Right forelimb (tissue), 1 donor: ENCODE results near the gene JAML.
A peak's percentile ranks its signal among the peaks of the same experiment; 100 is the strongest.

Experiments used
- DNase-seq: peaks from one replicate; pipeline ENCODE4 v3.0.0-alpha.2; 2018

Gene JAML

DNA sequence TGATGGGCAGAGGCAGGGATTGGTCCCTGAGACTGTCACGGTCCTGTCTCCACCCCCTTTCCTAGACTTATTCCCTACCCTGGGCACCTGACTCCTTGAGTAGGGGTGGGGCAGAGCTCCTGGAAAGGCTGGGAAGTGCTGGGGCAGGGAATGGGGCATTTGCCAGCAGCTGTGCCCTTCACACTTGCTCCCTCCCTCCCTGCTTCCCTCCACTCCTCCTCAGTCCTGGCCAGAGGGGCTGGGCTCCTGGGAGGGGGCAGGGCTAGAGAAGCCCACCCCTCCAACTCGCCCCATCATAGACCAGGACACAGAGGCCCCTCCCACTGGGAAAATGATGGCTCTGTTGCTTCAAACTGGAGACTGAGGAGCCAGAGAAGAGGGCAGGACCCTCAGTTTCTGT, 59.9 kb downstream of the JAML start:
- no peak for DNase-seq

DNA sequence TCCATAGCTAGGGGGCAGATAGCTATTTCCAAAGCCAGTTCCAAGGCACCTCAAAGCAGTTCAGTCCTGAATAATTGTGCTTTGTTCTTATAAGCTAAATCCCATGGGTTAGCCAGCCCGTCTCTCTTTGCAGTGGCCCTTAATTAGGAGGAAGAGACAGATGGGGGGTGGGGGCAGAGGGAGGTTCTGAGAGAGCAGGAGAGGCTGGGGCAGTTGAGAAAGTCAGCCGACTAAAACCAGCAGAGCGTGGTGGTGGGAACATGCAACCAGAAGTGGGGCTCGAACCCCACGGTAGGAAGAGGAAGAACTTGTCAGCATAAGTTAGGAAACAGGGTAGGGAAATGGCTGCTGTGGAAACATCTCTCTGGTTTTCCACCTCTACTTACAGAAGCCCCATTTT, 61.3 kb downstream of the JAML start:
- DNase-seq: no peak

DNA sequence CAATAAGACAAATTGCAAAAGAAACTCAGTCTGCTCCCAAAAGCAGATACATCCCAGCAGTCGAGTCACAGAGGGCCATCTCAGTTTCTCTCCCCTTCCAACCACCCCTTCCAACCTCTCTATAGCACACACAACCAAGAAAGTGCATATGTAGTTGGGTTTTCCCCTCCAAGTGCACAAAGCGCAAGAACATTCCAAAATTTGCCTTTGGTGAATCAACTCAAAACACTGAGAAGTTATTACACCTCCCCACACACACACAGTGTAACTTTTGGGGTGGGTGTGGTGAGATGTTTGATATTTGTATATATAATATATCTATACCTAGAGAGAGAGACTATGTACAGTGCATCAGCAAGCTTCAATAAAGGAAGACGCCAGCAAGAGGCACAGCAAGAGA, 62.0 kb downstream of the JAML start:
- DNase-seq: no peak

DNA sequence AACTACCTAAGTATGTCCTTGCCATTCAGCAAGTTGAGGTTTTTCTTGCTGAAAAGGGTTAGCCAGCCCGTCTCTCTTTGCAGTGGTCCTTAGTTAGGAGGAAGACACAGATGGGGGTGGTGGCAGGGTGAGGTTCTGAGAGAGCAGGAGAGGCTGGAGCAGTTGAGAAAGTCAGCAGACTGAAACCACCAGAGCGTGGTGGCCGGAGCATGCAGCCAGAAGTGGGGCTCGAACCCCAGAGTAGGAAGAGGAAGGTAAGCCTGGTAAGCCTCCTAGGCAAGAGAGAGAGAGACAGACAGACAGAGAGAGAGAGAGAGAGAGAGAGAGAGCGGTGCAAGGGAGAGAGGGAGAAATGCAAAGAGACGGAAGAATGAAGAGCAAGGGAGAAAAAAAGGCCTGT, 63.0 kb downstream of the JAML start:
- no peak for DNase-seq

DNA sequence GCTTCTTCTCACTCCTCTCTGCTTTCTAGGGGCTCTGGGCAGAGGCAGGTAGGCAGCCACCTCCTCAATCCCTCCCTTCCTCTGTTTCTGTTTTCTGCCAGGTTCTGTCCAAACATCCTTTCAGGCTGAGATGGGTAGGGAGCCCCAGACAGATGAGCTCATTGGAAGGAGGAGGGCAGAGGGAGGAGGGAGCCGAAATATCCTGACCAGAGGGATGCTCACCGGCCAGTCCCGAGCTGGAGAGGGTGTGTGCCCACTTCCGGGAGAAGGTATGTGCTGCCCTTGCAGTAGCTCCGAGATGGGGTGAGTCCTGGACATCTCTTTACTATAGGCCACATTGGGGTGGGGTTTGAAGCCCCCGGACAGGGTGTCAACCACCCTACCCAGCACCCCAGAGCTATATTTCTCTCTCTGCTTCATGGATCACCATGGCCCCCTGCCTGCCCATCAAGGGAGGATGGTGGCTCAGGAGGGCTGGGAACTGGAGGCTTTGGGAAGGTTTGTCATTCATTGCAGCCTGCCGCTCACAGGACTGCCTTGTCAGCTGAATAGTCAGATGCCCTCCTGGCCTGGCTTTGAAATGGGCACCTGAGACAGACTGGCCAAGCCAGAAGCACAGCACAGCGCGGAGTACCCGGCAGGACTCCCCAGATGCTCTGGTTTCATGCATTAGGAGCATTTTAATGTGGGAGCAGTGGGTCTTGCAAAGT, 67.5 kb downstream of the JAML start:
- no peak for DNase-seq

DNA sequence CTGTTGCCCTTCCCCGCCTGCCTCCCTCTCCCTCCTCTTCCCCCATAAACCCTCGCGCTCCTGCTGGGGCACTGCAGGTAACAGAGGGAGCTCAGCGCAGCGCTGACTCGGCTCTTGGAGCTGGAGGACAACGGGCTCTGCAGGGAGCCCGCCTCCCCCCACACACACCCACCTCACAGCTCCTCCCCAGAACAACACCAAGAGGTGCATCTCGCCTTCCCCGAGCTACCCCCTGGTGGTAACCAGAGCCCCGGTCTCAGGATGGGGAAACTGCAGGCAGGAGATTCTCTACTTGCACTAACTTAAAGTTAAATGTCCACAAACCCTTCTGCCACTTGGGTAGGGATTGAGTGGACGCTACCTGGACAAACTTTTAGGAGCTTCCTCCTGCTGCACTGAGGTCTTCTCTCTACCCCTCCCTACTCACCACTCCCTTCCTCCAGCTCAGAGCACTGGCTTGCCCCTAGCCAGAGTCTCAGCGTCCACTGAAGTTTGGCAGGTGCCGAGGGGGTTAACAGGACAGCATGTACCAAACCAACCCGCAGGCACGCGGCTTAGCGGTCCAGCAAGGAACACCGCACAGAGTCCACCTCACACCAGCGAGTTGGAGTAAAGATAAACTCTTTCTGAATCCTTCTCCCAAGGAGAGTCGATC, 68.2 kb downstream of the JAML start:
- DNase-seq: no peak

DNA sequence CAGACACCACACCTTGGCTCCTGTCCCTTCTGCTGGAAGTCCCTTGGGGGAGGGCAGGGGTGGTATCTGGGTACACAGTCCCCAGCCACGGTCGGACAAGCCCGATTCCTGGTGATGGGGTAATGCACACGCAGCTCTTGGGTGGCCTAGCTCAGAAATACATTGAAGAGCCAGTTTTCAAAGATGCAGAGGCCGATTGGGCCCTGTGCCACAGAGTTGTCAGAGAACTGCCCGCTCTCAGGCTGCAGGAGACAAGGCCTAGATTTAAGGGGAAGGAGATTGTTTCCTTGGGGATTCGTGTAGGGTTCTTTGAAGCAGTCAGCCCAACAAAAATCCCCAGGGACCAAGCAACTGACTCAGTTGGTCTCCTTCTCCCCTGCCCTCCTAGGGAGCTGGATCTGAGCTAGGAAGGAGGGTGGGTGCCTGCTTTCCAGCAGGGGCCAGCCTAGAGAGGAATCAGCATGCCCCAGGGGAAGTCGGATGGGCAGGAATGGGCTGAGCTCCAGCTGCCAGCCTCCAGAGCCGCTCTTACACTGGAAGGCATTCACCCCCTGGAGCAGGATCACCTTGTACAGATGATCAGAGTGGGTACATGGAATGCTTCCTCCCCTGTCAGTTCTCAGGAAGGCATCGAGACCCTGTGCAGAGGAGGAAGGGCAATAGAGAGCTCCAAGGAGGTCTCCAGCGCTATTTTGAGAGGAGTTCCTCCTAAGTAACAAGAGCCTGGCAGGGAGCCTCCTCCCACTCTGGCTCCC, 68.9 kb downstream of the JAML start:
- no peak for DNase-seq

DNA sequence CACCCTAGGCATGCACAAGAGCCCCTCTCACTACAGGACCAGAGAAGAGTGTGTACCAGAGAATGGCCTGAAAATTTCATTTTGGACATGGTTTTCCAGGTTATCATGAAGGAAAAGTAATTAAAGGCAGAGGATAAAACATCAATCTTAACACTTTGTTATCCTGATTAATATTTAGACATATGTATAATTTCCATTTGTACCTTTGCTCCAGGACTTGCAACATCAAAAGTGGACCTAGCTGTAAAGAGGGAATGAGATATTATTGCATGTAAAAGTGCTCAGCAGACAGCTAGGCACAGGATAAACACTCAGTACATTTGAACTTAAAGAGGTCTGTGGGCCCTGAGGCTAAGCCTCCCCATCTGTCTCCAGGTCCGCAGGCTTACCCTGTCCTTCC, 70.2 kb downstream of the JAML start:
- DNase-seq: no peak

DNA sequence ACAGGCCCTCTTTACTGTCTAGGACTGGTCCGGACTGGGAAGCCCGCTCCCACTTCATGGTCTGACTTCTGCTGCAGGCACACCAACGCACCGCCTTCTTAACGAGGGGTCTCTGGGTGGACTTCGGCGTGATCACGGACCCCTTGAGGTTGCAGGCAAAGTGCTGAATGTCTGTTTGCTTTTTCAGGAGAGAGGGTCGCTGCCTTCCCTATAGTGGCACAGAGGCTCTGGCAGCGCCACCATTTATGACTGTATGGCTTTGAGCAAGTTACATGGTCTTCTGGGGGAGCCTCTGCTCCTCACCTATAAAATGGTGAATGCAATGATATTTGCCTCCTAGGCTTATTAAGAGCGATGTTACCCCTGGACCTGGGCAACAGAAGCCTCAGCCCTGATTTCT, 70.8 kb downstream of the JAML start:
- DNase-seq: no peak

DNA sequence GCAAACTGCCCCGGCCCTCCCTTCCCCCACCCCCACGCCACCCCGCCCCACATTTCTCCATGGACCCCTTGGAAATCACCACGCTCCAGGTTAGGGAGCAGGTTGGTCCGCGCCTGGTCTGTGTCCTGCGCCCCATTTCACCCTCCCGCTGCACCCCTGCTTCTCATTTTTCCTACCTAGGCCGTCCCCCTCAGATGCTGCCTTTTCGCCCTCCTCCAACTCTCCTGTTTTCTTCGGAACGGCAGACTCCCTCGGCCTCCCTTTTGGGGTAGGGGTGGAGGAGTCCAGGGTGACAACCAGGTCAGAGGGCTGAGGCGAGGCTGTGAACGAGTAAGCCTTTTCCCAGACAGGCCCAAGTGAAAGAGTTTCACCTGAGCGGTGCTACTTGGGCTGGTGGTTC, 71.3 kb downstream of the JAML start:
- DNase-seq: no peak

DNA sequence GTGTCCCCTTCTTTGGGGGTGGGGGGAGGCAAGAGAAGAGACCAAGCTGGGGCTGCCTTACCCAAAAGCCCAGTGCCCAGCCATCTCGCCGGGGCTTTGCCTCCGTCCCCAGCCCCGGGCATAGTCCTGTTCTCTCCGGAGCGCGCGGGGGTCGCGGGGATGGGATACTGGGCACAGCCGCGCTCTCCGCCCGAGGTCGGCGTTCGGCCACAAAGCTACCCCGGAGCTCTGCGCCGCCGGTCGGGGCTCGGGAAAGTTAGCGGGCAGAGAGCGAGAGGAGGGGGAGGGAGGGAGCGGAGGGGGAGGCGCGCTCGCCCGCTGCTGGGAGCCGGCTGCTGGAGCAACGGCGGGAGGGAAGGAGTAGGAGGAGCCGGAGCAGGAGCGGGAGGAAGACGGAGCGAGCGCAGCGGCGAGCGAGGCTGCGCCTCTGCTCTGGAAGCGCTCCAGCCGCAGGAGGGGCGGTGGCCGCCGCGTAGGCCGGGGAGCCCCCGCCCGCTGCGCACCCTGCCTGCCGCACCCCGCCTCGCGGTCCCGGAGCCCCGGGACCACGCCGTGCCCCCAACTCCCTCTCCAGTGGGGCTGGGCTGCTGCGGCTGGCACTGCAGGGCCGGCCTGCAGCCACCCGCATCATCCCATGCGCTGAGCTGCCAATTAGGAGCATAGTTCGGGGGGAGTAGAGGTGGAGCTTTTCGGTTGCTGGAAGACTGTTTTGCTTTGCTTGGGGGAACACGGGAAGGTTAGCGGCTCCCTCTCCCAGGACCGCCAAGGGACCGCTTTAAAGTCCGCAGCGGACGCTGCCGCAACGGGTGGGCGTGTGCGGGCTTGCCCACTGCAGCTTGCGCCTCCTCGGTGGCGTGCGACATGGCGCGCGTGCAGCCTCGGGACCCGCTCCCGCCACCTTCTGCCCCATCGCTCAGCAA, 72.0 kb downstream of the JAML start, which contains the start of gene SCN4B:
SCN4B (minus strand) TSS at position 272 of the 920 bp plus-strand sequence; CDS start at position 122, 150 bp downstream.
- DNase-seq: peak; percentile 83

DNA sequence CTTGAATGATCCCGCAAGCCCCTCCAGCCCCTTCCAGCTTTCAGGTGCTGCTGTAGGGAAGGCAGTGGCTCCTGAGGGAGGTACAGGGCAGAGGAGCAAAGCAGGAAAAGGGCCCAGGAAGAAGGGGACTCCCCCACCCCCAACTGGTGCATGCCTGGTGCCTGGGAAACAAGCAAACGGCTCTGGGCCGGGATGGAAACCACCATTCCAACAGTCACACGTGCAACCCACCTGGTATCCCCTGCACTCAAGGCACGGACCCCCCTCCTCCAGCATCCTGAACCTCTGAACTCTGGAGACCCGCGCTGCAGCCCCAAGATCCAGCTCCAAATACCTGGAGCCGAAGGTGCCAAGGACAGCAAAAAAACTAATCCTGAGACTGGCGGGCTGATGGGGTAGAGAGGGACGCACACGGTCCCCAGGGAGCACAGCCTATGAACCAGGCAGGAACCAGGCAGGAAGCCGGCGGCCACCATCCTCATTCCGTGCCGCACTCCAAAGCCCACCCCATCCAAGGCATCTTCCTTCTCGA, 72.7 kb downstream of the JAML start:
- no peak for DNase-seq

DNA sequence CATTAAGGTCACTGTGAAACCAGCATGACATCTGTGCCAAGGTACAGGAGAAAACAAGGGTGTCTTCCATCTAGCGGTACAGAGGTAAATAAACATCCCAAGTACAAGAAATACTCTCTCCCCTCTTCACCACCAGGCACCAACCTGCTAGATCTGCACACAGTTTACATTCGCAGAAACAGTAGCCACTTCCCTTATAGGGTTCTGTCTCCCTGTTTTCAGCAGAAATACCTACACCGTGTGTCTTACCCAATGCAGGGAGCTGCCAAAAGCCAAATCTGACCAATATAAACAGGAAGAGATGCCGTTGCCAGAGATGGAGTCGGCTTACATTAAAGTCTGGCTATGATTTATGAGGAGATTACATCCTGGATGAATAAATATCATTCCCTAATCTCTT, 73.4 kb downstream of the JAML start:
- no peak for DNase-seq

DNA sequence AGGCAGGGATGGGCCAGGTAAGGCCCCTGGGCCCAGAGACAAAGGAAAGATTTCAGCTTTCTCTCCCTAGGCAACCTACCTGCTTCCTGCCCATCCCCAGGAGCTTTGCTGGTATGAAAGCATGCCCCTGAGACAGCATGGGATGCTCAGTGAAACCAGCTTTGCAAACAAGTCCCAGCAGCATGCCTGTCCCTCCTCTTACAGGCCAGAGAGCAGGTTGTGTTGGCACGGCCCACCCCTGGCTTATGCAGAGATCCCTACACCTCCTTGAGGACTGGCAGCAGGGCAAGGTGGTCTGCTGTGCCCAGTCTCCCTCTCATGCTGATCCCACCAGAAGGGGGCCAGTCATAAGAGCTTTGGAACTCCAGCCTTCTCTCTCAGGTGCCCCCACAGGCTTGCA, 75.3 kb downstream of the JAML start:
- no peak for DNase-seq

DNA sequence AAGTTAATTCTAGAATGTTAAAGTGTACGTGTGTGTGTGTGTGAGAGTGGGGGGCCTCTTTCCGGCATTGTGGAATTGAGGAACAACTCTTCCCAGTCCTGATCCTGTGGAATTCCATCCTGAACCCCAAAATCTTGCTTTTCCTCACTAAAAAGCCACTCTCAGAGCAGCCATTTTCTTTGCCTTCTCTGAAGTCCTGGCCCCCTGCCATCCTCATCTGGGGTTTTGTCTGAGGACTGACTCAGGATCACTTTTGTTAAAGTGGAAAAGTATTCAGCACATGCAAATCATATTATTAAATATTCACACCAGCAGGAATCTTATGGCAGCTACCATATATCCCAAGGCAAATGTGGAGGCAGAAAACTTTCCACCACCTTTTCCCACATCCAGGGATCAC, 76.0 kb downstream of the JAML start:
- no peak for DNase-seq

DNA sequence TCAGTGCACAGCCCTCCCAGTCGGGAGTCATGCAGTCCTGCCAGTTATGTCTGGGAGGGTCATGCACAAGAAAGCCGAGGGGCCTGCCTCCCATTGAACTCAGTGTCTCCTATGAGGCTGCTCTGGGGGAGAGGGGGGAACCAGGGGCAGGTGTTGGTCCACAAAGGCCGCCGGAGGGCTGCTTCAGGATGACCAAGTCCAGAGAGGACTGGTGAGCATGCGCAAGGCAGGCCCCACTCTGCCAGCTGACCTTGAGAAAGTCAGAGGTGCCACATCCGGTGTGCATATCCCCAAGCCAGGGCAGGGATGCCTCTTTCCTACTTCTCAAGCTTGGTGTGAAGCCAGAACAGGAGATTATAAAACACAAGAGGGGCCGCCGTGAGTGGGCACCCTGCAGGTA, 76.6 kb downstream of the JAML start:
- DNase-seq: no peak

DNA sequence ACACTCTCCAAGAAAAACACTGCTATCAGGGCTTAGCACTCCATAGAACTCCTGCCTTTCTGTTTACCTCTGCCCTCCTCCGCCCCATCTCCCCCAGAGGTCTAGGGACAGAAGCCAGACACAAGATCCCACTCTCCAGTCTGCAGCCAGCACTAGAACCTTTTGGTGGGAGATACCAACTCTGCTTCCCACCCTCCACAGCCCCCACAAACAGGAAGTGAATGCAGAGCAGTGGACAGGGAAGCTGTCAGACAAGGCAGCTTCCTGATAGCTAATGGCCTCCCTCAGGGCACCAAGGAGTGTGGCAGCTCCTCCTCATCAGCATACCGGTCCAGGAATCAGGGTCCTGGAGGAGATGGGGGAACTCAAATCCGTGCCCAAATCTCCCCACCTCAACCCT, 77.3 kb downstream of the JAML start:
- no peak for DNase-seq

DNA sequence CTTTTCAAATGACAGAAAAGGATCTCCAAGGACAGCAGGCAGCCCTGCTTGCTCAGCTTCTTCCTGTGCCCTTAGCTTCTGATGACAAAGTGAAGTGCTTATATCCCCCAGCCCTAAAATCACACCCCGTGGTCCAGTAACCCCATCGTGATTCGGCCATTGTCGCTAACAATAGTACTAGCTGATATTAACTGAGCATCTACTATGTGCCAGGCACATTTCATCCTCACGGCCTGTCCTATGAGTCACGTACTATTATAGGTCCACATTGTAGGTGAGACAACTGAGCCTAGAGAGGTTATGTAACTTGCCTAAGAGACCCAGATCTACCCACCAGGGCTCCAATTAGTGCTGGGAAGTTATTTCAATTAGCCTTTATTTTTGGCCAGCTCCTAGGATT, 78.3 kb downstream of the JAML start:
- DNase-seq: no peak

DNA sequence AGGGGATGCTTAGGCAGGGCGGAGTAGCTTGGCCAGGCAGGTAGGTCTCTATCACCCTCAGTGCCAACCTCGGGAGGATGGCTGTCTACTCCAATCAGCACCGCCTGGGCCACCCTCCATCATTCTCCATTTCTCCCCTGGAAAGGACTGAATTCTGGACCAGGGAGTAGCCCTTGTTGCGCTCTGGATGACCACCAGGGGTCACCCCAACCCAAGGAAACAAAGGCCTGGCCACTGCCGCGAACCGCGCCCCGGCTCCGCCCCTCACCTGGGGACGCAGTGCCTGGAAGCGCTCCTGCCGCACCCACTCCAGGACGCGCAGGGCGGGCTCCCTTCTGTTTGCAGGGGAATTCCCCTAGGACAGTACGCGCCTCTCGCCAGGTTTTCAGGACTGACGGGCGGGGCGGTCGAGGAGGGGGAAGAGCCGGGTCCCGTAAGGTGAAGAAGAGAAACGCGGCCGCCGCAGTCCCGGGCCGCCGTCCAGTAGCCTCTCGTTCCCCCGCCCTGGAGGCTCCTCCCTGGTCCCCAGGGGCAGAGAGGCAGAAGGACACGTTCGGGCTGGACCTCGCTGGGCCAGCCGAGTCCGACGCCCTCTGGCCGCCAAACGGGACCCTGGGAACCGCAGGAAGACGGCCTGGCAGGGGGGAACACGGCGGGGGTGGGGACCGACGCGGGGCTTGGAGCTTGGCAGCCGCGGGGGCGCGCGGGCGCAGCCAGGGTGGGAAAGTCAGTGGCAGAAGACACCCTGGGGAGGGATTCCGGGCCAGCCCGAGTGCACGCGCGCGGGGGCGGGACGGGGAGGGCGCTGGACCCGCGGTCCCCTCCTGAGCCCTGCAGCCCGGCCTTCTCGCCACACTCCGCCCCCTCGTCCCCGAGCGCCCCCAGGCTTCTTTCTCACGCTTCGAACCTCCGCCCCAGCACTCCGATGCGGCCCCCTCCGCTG, 79.3 kb downstream of the JAML start:
- DNase-seq: peak; percentile 88

DNA sequence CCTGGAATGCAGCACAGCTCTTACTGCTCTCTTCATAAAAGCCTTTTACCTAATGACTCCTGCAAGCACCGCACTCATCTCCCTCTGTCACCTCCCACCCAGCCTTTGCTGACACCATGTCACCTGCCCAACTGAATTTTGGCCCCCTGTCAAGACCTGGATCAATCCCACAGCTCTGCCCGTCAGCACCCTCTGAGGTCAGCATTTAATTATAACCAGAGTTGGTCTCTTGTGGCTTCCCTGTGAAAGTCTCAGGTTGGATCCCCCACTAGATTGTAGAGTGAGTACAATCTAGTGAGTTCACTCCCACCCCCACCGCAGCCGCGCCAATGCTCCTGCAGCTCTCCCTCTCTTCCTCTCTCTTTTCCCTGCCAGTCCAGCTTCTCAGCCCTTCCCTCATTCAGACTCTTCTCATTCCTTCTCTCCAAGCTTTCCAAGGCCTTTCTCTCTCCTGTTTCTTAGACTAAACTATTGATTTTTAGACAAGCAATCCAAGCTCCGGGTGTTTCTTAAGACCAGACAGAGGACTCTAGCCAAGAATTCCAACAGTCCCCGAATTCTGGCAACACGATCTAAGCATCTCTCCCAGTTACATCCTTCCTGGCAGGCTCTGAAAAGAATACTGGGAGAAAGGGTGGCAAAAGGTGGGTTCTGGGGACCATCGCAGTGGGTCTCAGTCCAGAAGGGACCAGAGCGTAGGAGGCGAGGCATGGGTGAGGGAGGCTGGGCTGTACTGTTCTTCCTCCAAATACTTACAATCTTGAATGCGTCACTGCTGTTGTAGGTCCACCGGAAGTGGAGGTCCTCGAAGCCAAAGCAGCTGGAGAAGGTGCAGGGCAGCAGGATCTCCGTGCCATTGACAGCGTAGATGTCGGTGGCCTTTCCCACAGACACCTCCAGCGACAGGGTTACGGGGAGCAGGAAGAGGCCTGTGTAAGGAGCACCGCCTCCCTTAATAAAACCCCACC, 80.2 kb downstream of the JAML start:
- no peak for DNase-seq
